Transverse colon (tissue), 4 donors: Measurements from ENCODE around the gene PTPN6. TPM values are rescaled to one million over a fixed set of nuclear protein-coding genes. Genes with fewer than 3 reads are reported as not detected.
A peak's percentile ranks its signal among the peaks of the same experiment; 100 is the strongest.

Experiments used
- DNase-seq: peaks from one replicate; pipeline ENCODE4 v3.0.0-alpha.2; 2019
- H3K27ac ChIP-seq, 4 donors: fragments of 200-600 bp; sonication (generic); 2 replicates each; pipeline ENCODE4 v1.5.1; 2016 to 2018; ENCODE audit warnings: inconsistent platforms in 4 of 4
- H3K27me3 ChIP-seq: fragments of 200-600 bp; sonication (generic); 2 replicates; pipeline ENCODE4 v1.5.1; 2017; ENCODE audit warnings: inconsistent platforms
- H3K36me3 ChIP-seq, 4 donors: fragments of 200-600 bp; sonication (generic); 2 replicates each; pipeline ENCODE4 v1.5.1; 2017 to 2019; ENCODE audit warnings: inconsistent platforms in 4 of 4
- H3K4me1 ChIP-seq, 4 donors: fragments of 200-600 bp; sonication (generic); 2 replicates each; pipeline ENCODE4 v1.5.1; 2017 to 2020; ENCODE audit warnings: inconsistent platforms in 4 of 4
- H3K4me3 ChIP-seq, 4 donors: fragments of 200-600 bp; sonication (generic); 1 replicate in 1 of 4; 2 replicates in 3 of 4; pipeline versions ENCODE4 v1.5.1 to v1.6.1; 2017 to 2019; ENCODE audit warnings: inconsistent platforms in 4 of 4
- H3K9me3 ChIP-seq, 2 donors: fragments of 200-600 bp; sonication (generic); 2 replicates each; pipeline ENCODE4 v1.5.1; 2017 to 2019; ENCODE audit warnings: inconsistent platforms in 2 of 2
- CTCF ChIP-seq, 5 experiments: fragments of 200-600 bp in 3 of 5; fragments of 450-650 bp in 2 of 5; sonication (generic) in 3 of 5; IDR thresholded peaks; 1 replicate in 2 of 5; 2 replicates in 3 of 5; pipeline ENCODE4 v1.5.1; 2016 to 2017; ENCODE audit warnings: antibody characterized with exemption in 5 of 5, inconsistent platforms in 3 of 5, mild to moderate bottlenecking in 2 of 5, moderate library complexity in 1 of 5
- EP300 ChIP-seq: sonication (generic); formaldehyde crosslinking; IDR thresholded peaks from one replicate; pipeline ENCODE4 v1.6.1; 2017; ENCODE audit warnings: antibody characterized with exemption, low read depth
- POLR2A ChIP-seq: fragments of 450-650 bp; IDR thresholded peaks from one replicate; pipeline ENCODE4 v1.6.1; 2016; ENCODE audit warnings: antibody characterized with exemption, mild to moderate bottlenecking, moderate library complexity
- POLR2AphosphoS5 ChIP-seq, 3 donors: sonication (generic); formaldehyde crosslinking; IDR thresholded peaks; one replicate each; pipeline ENCODE4 v1.6.1; 2016; ENCODE audit warnings: antibody characterized with exemption in 3 of 3
- WGBS, 2 donors: methylation state at CpG; one replicate each; pipeline ENCODE4 v1.1.5; 2018; ENCODE audit warnings: low coverage in 1 of 2; 5-methylcytosine and 5-hydroxymethylcytosine counted together
- in situ Hi-C, 4 donors: fragments of 200-750 bp; cut with MboI; loops; one replicate each; pipeline versions ENCODE4 v1.15.0 to v1.15.1; 2017; ENCODE audit warnings: low sequenced_read_pairs in 3 of 4, low pct_ligation_motif_present in 1 of 4, low pct_unique_long_range_greater_than_20kb in 1 of 4
- intact Hi-C: fragments of 100-400 bp; cut with DNase I; formaldehyde crosslinking; loops from one replicate; pipeline ENCODE4 v1.15.1; 2023; ENCODE audit warnings: low total_unique reads
- total RNA-seq, 4 donors: library from RNA; depleted of rRNA; stranded (reverse); fragments of >200 nt; gene quantifications; one replicate each; pipeline ENCODE4 v1.1.0, GENCODE V29; 2016

Gene PTPN6
- total RNA-seq, 4 donors from 2014 or later = 21.7 to 49.0 (median 36.1) TPM

GRCh38 chr12:6915789-6916285 lies 35.3 kb upstream of the PTPN6 start:
- H3K36me3 ChIP-seq = no peaks in the 10 kb centered on the region
- no peak for DNase-seq
- TF ChIP-seq POLR2AphosphoS5 (IDR thresholded peaks at IDR 0.05) (no peak), POLR2A (no peak), EP300 (no peak), CTCF (IDR thresholded peaks at IDR 0.05) (no peak)
- peak overlapping the region in 1 of 4 donors; percentile 90 for H3K27ac ChIP-seq
- WGBS, 2 donors = 71% methylated on average over 14 of the region's 14 CpGs; no CpG with 5 or more reads in 1 of the 2 donors
- peaks cover 18% of the 10 kb centered on the region for H3K27me3 ChIP-seq
- intact Hi-C loops (no loop called here), in situ Hi-C loops (loop anchor here in 1 of 4 donors (25.0 kb wide), 1 partner anchor 196 kb away; the partner anchor contains the start of gene C1RL)
- no peak overlapping the region for H3K4me3 ChIP-seq
- no peaks in the 10 kb centered on the region for H3K9me3 ChIP-seq
- peaks cover 13 to 21% (median 17%) of the 10 kb centered on the region in 4 donors for H3K4me1 ChIP-seq

GRCh38 chr12:6916426-6917200 lies 34.5 kb upstream of the PTPN6 start:
- 91 to 94% methylated on average over 5 to 11 of the region's 11 CpGs for WGBS, 2 donors
- DNase-seq = no peak
- no peaks in the 10 kb centered on the region for H3K36me3 ChIP-seq
- H3K27ac ChIP-seq = no peak overlapping the region
- H3K27me3 ChIP-seq = peaks cover 18% of the 10 kb centered on the region
- no peak overlapping the region for H3K4me3 ChIP-seq
- H3K4me1 ChIP-seq = peaks cover 13 to 21% (median 17%) of the 10 kb centered on the region in 4 donors
- in situ Hi-C loops = loop anchor here in 1 of 4 donors (25.0 kb wide), 1 partner anchor 196 kb away; the partner anchor contains the start of gene C1RL
- H3K9me3 ChIP-seq = no peaks in the 10 kb centered on the region
- no peak for TF ChIP-seq POLR2A
- no peak for TF ChIP-seq CTCF (IDR thresholded peaks at IDR 0.05)
- TF ChIP-seq POLR2AphosphoS5 (IDR thresholded peaks at IDR 0.05) = no peak
- no peak for TF ChIP-seq EP300
- intact Hi-C loops = no loop called here

GRCh38 chr12:6917491-6918231 lies 33.5 kb upstream of the PTPN6 start:
- in situ Hi-C loops = loop anchor here in 1 of 4 donors (25.0 kb wide), 1 partner anchor 195 kb away; the partner anchor contains the start of gene C1RL

More at GRCh38 chr12:6917491-6918231, 33.5 kb upstream of the PTPN6 start:
- 76 to 89% methylated on average over 5 to 14 of the region's 14 CpGs for WGBS, 2 donors
- intact Hi-C loops = no loop called here
- peaks cover 13 to 21% (median 17%) of the 10 kb centered on the region in 4 donors for H3K4me1 ChIP-seq
- TF ChIP-seq POLR2AphosphoS5 (IDR thresholded peaks at IDR 0.05) (no peak), CTCF (IDR thresholded peaks at IDR 0.05) (no peak), EP300 (no peak), POLR2A (no peak)
- no peak overlapping the region for H3K27ac ChIP-seq
- H3K27me3 ChIP-seq = peaks cover 15% of the 10 kb centered on the region
- no peak overlapping the region for H3K4me3 ChIP-seq
- no peaks in the 10 kb centered on the region for H3K9me3 ChIP-seq
- no peak for DNase-seq
- no peaks in the 10 kb centered on the region for H3K36me3 ChIP-seq
